ENCODE data around the gene PCDHA6.
A peak's percentile ranks its signal among the peaks of the same experiment; 100 is the strongest.
"Not testable (repeated sequence)": the region's sequence is repeated elsewhere in the genome, so short reads cannot be mapped to it uniquely, and the experiment has no call there.

Gene PCDHA6

DNA sequence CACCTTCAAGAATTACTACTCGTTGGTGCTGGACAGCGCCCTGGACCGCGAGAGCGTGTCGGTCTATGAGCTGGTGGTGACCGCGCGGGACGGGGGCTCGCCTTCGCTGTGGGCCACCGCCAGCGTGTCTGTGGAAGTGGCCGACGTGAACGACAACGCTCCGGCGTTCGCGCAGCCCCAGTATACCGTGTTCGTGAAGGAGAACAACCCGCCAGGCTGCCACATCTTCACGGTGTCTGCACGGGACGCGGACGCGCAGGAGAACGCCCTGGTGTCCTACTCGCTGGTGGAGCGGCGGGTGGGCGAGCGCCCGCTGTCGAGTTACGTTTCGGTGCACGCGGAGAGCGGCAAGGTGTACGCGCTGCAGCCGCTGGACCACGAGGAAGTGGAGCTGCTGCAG, 4.8 kb upstream of the PCDHA6 start:
- not testable (repeated sequence) for DNase-seq

DNA sequence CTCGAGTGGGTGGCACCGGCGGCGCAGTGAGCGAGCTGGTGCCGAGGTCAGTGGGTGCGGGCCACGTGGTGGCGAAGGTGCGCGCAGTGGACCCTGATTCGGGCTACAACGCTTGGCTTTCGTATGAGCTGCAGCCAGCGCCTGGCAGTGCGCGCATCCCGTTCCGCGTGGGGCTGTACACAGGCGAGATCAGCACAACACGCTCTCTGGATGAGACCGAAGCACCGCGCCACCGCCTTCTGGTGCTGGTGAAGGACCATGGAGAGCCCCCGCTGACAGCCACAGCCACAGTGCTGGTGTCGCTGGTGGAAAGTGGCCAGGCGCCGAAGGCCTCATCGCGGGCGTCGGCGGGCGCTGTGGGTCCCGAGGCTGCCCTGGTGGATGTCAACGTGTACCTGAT, 4.3 kb upstream of the PCDHA6 start:
- DNase-seq, result no peak

DNA sequence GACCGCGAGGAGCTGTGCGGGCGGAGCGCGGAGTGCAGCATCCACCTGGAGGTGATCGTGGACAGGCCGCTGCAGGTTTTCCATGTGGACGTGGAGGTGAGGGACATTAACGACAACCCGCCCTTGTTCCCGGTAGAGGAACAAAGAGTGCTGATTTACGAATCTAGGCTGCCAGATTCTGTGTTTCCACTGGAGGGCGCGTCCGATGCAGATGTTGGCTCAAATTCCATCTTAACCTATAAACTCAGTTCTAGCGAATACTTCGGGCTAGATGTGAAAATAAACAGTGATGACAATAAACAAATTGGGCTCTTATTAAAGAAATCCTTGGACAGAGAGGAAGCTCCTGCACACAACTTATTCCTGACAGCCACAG, 590 bp downstream of the PCDHA6 start:
- no peak for DNase-seq

DNA sequence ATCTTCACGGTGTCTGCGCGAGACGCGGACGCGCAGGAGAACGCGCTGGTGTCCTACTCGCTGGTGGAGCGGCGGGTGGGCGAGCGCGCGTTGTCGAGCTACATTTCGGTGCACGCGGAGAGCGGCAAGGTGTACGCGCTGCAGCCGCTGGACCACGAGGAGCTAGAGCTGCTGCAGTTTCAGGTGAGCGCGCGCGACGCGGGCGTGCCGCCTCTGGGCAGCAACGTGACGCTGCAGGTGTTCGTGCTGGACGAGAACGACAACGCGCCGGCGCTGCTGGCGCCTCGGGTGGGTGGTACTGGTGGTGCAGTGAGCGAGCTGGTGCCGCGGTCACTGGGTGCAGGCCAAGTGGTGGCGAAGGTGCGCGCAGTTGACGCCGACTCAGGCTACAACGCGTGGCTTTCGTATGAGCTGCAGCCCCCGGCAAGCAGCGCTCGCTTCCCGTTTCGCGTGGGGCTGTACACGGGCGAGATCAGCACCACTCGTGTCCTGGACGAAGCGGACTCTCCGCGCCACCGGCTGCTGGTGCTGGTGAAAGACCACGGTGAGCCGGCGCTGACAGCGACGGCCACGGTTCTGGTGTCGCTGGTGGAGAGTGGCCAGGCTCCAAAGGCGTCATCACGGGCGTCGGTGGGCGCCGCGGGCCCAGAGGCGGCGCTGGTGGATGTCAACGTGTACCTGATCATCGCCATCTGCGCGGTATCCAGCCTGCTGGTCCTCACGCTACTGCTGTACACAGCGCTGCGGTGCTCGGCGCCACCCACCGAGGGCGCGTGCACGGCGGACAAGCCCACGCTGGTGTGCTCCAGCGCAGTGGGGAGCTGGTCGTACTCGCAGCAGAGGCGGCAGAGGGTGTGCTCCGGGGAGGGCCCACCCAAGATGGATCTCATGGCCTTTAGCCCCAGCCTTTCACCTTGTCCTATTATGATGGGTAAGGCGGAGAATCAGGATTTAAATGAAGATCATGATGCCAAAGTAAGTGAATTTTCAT, 2.0 kb downstream of the PCDHA6 start:
- not testable (repeated sequence) for DNase-seq

DNA sequence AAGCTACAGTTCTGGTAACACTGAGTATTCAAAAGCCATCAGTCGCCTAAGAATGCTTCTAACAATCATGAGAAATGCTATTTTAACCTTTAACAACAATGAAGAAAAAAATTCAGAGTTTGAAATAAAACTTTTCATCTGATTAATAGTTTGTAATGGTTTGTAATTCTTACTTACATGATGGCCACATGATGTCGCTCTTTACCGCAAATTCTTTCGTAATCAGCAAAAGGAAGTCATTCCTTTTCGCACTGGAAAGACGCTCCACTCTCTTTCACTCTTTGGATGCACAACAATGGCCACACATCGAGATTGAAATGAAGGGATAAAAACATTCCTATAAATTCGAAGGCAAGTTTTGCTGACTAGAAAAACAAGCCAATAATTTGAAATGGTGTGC, 6.2 kb downstream of the PCDHA6 start, which contains the start of gene PCDHA7:
Gene PCDHA7, plus strand, starts transcription at position 277 of the 400 bp plus-strand sequence. Its CDS starts 115 bp downstream, at position 392.
- no peak for DNase-seq

DNA sequence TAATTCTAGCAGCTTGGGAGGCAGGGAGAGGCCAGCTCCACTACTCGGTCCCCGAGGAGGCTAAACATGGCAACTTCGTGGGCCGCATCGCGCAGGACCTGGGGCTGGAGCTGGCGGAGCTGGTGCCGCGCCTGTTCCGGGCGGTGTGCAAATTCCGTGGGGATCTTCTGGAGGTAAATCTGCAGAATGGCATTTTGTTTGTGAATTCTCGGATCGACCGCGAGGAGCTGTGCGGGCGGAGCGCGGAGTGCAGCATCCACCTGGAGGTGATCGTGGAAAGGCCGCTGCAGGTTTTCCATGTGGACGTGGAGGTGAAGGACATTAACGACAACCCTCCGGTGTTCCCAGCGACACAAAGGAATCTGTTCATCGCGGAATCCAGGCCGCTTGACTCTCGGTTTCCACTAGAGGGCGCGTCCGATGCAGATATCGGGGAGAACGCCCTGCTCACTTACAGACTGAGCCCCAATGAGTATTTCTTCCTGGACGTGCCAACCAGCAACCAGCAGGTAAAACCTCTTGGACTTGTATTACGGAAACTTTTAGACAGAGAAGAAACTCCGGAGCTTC, 6.8 kb downstream of the PCDHA6 start:
- not testable (repeated sequence) for DNase-seq

DNA sequence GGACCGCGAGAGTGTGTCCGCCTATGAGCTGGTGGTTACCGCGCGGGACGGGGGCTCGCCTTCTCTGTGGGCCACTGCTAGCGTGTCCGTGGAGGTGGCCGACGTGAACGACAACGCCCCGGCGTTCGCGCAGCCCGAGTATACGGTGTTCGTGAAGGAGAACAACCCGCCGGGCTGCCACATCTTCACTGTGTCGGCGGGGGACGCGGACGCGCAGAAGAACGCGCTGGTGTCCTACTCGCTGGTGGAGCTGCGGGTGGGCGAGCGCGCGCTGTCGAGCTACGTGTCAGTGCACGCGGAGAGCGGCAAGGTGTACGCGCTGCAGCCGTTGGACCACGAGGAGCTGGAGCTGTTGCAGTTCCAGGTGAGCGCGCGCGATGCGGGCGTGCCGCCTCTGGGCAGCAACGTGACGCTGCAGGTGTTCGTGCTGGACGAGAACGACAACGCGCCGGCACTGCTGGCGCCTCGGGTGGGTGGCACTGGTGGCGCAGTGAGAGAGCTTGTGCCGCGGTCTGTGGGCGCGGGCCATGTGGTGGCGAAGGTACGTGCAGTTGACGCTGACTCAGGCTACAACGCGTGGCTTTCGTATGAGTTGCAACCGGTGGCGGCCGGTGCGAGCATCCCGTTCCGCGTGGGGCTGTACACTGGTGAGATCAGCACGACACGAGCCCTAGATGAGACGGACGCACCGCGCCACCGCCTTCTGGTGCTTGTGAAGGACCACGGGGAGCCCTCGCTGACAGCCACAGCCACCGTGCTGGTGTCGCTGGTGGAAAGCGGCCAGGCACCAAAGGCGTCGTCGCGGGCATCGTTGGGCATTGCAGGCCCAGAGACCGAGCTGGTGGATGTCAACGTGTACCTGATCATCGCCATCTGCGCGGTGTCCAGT, 8.1 kb downstream of the PCDHA6 start:
- no peak for DNase-seq

DNA sequence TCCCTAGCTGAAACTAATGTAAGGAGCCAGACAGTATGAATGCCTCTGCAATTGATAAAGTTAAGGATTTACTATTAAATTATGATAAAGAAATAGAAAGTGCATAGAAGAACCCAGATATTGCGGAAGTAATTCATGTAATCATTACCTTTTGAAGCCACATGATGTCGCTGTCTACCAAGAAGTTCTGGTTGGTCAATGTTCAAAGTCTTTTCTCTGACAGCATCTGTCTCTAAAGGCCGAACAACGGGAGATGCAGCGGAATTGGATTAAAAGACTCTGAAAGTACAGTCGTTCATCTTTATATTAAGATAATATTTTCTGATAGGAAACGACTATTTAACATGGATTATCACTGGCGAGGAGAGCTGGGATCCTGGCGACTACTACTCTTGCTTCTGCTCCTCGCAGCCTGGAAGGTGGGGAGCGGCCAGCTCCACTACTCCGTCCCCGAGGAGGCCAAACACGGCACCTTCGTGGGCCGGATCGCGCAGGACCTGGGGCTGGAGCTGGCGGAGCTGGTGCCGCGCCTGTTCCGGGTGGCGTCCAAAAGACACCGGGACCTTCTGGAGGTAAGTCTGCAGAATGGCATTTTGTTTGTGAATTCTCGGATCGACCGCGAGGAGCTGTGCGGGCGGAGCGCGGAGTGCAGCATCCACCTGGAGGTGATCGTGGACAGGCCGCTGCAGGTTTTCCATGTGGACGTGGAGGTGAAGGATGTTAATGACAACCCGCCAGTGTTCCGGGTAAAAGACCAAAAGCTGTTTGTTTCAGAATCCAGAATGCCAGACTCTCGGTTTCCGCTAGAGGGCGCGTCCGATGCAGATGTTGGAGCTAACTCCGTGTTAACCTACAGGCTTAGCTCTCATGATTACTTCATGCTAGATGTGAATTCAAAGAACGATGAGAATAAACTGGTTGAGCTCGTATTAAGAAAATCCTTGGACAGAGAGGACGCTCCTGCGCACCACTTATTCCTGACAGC, 13.5 kb downstream of the PCDHA6 start, which contains the start of gene PCDHA8:
Gene PCDHA8, plus strand, starts transcription at position 210 of the 985 bp plus-strand sequence. Its CDS starts 135 bp downstream, at position 345.
- DNase-seq, result peak; percentile 85

DNA sequence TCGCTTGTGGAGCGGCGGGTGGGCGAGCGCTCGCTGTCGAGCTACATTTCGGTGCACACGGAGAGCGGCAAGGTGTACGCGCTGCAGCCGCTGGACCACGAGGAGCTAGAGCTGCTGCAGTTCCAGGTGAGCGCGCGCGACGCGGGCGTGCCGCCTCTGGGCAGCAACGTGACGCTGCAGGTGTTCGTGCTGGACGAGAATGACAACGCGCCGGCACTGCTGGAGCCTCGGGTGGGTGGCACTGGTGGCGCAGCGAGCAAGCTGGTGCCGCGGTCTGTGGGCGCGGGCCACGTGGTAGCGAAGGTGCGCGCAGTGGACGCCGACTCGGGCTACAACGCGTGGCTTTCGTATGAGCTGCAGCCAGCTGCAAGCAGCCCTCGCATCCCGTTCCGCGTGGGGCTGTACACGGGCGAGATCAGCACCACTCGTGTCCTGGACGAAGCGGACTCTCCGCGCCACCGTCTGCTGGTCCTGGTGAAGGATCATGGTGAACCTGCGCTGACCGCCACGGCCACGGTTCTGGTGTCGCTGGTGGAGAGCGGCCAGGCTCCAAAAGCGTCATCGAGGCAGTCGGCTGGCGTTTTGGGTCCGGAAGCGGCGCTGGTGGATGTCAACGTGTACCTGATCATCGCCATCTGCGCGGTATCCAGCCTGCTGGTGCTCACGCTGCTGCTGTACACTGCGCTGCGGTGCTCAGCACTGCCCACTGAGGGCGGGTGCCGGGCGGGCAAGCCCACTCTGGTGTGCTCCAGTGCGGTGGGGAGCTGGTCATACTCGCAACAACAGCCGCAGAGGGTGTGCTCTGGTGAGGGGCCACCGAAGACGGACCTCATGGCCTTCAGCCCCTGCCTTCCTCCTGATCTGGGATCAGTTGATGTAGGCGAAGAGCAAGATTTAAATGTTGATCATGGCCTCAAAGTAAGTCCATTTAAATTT, 15.3 kb downstream of the PCDHA6 start:
- no peak for DNase-seq

DNA sequence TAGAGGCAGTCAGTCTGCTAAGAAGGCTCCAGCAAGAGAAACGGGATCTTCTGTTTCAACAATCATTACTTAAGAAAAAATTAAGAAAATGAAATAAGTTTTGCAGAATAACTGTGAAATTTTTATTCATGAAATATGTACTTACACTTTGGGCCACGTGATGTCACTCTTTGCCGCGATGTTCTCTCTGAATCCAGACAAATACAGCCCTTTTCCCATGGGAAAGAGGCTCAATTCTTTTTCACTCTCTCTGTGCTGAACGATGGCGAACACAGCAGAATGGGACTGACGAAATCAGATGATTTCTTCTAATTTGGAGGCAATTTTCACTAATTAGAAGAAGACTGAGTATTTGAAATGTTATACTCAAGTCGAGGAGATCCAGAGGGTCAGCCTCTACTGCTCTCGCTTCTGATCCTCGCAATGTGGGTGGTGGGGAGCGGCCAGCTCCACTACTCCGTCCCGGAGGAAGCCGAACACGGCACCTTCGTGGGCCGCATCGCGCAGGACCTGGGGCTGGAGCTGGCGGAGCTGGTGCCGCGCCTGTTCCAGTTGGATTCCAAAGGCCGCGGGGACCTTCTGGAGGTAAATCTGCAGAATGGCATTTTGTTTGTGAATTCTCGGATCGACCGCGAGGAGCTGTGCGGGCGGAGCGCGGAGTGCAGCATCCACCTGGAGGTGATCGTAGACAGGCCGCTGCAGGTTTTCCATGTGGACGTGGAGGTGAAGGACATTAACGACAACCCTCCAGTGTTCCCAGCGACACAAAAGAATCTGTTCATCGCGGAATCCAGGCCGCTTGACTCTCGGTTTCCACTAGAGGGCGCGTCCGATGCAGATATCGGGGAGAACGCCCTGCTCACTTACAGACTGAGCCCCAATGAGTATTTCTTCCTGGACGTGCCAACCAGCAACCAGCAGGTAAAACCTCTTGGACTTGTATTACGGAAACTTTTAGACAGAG, 20.7 kb downstream of the PCDHA6 start, which contains the start of gene PCDHA9:
Gene PCDHA9, plus strand, starts transcription at position 244 of the 964 bp plus-strand sequence. Its CDS starts 114 bp downstream, at position 358.
- not testable (repeated sequence) for DNase-seq

DNA sequence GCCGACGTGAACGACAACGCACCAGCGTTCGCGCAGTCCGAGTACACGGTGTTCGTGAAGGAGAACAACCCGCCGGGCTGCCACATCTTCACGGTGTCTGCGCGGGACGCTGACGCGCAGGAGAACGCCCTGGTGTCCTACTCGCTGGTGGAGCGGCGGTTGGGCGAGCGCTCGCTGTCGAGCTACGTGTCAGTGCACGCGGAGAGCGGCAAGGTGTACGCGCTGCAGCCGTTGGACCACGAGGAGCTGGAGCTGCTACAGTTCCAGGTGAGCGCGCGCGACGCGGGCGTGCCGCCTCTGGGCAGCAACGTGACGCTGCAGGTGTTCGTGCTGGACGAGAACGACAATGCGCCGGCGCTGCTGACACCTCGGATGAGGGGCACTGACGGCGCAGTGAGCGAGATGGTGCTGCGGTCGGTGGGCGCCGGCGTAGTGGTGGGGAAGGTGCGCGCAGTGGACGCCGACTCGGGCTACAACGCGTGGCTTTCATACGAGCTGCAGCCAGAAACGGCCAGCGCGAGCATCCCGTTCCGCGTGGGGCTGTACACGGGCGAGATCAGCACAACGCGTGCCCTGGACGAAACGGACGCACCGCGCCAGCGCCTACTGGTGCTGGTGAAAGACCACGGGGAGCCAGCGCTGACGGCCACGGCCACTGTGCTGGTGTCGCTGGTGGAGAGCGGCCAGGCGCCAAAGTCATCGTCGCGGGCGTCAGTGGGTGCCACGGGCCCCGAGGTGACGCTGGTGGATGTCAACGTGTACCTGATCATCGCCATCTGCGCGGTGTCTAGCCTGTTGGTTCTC, 22.3 kb downstream of the PCDHA6 start:
- not testable (repeated sequence) for DNase-seq

DNA sequence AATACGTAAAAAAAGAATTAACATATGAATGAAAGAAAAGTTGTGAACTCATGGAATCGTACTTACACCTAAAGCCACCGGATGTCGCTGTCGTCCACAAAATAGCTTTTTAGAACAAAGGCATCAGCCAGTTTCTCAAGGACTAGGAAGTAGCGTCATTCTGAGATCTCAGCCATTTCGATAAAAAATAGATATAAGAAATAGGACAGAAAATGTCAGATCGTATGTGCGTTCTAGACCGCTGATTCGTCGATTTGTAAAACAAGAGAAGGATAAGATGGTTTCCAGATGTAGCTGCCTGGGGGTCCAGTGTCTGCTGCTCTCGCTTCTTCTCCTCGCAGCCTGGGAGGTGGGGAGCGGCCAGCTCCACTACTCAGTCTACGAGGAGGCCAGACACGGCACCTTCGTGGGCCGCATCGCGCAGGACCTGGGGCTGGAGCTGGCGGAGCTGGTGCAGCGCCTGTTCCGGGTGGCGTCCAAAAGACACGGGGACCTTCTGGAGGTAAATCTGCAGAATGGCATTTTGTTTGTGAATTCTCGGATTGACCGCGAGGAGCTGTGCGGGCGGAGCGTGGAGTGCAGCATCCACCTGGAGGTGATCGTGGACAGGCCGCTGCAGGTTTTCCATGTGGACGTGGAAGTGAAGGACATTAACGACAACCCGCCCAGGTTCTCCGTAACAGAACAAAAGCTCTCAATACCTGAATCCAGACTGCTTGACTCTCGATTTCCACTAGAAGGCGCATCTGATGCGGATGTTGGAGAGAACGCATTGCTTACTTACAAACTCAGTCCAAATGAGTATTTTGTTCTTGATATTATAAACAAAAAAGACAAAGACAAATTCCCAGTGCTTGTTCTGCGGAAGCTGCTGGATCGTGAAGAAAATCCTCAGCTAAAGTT, 28.3 kb downstream of the PCDHA6 start, which contains the start of gene PCDHA10:
Gene PCDHA10, plus strand, starts transcription at position 126 of the 903 bp plus-strand sequence. Its CDS starts 152 bp downstream, at position 278.
- DNase-seq, result peak; percentile 16

DNA sequence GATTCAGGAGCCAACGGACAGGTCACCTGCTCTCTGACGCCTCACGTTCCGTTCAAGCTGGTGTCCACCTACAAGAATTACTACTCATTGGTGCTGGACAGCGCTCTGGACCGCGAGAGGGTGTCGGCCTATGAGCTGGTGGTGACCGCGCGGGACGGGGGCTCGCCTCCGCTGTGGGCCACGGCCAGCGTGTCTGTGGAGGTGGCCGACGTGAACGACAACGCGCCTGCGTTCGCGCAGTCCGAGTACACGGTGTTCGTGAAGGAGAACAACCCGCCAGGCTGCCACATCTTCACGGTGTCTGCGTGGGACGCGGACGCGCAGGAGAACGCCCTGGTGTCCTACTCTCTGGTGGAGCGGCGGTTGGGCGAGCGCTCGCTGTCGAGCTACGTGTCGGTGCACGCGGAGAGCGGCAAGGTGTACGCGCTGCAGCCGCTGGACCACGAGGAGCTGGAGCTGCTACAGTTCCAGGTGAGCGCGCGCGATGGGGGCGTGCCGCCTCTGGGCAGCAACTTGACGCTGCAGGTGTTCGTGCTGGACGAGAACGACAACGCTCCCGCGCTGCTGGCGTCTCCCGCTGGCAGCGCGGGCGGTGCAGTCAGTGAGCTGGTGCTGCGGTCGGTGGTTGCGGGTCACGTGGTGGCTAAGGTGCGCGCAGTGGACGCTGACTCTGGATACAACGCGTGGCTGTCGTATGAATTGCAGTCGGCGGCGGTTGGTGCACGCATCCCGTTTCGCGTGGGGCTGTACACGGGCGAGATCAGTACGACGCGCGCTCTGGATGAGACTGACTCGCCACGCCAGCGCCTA, 29.6 kb downstream of the PCDHA6 start:
- no peak for DNase-seq

DNA sequence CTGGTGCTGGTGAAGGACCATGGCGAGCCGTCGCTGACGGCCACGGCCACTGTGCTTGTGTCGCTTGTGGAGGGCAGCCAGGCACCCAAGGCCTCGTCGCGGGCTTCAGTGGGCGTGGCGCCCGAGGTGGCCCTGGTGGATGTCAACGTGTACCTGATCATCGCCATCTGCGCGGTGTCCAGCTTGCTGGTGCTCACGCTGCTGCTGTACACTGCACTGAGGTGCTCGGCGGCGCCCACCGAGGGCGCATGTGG, 30.2 kb downstream of the PCDHA6 start:
- DNase-seq, result no peak

DNA sequence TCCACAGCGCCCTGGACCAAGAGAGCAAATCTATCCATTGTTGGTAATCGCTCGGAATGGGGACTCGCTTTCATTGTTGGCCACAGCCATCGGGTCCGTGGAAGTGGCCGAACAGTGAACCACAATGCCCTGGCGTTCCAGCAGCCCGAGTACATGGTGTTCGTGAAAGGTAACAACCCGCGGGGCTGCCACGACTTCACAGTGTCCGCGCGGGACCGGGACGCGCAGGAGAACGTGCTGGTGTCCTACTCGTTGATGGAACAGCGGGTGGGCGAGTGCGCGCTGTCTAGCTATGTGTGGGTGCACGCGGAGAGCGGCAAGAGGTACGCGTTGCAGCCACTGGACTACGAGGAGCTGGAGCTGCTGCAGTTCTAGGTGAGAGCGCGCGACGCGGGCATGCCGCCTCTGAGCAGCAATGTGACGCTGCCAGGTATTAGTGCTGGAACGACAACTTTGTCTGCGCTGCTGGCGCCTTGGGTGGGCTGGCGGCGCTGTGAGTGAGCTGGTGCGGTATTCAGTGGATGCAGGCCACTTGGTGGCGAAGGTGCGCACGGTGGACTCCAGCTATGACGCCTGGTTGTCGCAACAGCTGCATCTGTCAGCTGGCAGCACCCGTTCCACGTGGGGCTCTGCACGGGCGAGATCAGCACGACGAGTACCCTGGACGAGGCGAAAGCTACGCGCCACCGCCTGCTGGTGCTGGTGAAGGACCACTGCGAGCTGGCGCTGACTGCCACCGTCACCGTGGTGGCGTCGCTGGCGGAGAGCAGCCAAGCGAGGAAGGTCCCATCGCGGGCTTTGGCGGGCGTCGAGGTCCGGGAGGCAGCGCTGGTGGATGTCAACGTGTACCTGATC, 34.9 kb downstream of the PCDHA6 start:
- DNase-seq, result no peak

All from SHP77 treated with DMSO at 0.1 percent for 48 hours (cell line).